Activated CD8-positive, alpha-beta memory T cell treated with anti-CD3 and anti-CD28 coated beads, Interleukin-2, amount 50 U/mL, for 4 hours (primary cell): ENCODE results near the gene GABRA4.

Experiments used
- DNase-seq: peaks from one replicate; pipeline ENCODE4 v3.0.0-alpha.2; 2020

The GABRA4 gene

DNA sequence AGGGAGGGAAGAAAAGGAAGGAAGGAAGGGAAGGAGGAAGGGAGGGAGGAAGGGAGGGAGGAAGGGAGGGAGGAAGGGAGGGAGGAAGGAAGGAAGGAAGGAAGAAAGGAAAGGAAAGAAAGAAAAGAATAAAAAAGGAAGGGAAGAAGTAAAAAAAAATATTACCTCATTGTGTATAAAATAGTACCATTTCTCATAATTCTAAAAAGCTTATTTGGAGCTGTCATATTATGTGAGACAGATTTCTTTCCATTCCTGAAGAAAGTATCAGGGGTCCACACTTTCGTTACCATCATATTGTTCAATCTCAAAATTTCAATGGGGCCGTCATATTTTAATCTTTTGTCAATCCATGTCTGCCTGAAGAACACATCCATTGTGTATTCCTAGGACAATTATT, 16.1 kb downstream of the GABRA4 start:
- no peak for DNase-seq

DNA sequence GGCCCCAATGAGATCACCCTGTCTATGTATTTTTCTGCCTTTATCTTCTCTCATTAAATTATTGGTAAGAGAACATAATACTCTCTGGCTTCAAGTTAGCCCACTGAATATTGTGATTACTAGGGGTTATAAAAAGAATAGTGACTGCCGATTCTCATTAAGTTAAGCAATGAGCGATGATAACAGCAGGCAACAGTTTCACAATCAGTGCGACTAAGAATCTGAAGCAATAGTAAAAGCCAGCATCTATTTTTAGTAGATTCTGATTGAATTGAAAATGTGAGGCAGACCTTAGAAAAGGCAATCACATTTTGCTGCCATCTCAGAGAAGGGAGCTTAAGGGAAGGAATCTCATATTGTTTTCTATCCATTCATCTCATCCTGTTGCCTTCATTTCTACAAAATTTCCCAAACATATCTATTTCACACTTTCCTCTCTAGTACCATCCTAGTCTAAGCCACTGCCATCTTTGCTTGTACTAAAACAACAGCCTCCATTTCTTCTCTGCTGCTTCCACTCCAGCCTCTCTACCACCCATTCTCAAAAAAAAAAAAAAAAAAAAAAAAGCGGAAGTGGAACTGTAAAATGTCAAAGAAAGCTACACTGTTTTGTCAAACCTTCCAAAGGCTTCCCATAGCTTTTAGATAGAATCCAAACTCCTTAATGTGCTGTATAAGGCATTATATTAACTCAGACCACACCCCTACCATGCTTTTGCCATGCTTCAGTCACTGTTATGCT, 17.4 kb downstream of the GABRA4 start:
- DNase-seq = no peak

DNA sequence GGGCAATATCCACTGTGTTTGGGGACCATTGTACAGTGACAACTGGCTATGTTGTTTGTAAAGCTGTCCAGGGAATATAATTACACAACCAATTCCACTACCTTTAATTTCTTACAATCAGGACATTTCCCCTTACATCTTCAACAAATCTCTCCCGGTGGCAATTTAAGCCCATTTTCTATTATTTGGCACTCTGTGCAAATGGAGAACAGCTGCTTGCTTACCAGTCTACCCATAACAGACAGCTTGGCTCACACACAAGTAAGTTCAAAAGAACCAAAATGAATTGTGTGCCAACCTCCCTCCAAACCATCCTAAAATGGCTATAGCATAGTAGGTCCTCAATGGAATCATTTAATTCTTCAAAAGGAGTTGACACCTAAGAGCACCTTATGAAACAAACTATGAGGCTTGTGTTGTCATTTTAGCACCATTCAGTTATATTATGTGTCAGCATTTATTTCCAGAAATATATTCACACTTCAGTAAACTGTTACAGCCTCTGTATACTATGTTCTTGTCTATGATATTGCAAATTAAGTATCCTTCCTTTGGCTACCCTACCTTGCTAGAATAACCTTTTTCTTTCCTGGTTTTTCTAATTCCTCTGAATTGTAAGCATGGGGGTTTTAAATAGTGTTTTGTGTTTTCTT, 18.4 kb downstream of the GABRA4 start:
- no peak for DNase-seq

DNA sequence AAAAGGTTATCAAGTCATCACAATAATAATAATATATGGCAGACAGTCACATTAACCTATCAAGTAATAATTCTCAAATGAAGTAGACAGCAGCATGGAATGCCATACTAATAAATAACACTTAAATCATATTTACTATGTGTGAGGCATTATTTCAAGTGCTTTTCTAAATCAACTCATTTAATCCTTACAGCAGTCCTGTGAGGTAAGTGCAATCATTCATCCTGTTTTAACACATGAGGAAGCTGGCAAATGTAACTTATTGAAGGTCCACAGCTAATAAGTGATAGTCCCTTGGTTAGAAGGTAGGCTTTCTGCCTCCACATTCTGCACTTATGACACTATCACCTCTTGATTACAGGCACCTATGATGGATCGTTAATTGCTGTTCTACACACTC, 24.5 kb downstream of the GABRA4 start:
- no peak for DNase-seq

DNA sequence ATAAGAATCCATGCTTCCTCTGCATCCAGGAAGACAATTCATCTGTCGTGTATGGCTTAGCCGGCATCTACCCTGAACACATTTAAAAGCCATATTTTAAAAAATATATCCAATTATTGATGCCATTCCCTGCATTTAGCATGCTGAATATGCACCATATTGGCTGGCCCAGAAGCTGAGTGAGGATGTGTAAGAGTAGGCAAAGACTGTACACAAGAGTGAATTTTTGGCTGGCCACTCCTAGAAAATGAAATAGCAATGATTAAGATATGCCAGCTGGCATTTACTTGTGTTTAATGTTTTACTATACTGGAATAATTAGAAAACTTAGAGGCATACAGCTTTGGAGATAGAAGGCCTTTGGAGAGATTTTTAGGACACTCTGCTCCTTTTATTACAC, 25.8 kb downstream of the GABRA4 start:
- no peak for DNase-seq

DNA sequence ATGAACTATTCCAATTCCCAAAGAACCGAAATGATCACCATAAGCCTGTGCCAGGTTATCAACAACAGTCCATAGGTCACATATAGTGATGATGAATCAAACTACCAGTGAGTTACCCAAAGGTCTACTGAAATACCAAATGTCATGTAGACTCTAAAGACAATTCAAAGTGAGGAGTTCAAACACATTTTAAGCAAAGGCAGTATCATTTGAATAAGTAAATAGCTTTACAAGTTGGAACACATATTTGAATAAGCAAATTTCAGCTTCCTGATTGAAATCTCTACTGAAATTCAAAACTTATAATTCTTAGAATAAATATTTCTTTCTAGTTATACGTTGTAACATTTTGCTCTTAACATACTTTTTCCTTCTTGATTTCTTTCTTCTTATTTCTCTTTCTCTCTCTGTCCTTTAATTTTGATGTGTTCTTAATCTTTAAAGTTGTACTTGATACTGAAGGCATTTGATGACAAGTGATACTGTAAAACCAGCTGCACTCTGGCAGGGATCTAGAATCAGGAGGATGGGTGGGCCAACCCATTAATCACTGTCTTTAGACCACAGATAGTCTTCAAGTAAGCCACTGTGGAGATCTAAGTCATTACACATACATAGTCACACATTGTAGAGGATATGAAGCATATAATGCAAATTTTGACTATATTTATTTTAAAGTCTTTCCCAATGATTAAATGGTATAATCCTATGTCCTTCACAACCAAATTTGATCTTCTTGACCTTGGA, 34.5 kb downstream of the GABRA4 start:
- no peak for DNase-seq

DNA sequence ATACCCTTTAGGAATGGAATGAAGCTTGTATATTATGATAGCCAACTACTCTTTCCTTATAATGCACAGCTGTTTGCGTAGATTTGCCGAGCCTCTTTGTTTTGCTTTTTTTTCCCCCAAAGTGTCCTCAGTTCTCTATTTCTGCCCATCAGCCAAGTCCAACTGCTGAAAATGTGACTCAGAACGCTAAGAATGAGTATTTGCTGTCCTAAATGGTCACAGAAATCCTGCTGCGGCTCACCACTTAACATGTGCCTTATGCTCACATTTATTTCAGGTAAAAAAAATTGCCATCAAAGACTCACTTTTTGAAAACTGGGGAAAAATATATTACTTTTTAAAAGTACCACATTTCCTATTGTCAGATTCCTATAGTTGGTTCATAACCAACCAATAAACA, 36.9 kb downstream of the GABRA4 start:
- DNase-seq = no peak

DNA sequence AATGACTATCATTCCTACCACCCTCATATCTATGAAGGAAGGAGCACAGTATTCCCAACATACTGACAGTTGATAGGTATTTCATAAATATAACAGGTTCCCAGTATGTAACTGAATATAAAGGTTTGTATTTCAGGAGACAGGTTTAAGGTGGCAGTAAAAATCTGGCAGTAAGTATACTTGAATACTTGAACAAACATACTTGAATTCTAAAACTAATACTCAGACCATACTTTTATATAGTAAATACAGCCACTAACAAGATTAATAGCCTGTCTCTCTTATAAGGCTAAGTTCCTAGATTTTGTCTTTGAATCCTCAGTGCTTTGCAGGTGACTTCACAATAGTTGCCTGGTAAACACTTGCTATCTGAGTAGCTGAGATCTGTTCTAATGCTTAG, 37.8 kb downstream of the GABRA4 start:
- DNase-seq = no peak

DNA sequence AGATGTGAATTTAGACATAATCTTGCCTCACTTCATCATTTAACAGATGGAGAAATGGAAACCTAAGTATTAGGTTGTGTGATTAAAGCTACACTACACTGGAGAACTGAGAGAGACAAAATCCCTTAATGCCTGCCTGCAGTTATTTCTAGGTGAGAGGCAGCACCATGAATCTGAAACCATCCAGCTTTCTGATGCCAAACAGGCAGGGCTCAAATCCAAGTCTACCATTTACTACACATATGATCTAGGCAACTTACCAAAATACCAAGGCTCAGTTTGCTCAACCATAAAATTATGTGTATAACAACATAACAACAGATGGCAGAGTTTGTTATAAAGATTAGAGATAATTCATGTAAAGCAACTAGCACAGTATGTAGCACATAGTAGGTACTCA, 38.7 kb downstream of the GABRA4 start:
- no peak for DNase-seq

DNA sequence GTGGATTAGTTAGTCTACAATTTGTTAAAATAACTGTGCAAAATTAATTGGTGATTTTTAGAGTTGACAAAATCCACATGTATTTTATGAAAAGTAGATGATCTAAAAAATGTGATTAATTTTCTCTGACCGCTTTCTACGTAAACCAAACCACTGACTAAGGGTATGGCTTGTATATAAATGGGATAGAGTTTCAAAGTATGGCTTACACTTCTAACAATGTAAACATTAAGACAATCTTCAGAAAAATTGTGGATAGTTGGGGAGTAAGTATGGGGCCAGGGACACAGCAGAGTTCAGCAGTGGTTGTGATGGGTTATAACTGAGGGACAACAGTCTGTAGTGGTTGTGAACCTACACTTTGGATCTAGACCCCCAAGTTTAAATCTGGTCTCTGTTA, 39.8 kb downstream of the GABRA4 start:
- DNase-seq = no peak

DNA sequence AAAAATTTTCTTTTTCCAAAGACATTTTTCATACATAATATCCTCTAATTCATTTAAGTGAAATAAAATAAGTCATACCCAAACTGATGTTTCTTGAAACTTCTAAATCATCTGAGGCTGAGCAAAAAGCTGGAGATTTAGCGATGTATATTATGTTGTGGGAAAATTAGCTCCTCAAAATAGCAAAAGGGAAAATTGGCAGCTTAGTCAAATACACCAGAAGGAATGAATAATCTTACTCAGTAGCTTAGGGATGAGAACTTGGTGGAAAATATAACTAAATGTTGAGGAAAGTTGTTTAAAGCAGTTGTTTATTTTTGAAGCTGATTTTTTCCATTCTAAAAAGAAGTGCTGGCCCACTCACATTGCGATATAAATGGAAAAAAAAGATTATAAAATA, 40.9 kb downstream of the GABRA4 start:
- no peak for DNase-seq

DNA sequence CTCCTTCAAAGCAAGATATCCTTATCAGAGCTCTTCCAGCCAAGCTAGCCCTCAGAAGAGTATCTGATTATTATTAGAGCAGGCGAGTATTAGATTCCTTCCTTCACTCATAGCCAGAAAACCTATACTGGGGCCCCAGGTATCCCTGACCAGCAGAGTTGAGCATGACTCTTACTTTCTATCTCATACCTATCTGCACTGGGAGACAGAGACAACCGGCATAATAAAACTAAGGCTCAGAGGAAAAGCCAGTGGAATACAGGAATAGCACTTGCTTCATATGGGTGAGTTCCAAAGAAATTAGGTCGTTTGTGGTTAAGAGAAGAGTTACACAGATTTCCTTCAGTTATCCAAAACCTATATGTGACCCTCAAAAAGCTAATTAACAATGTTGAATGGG, 42.6 kb downstream of the GABRA4 start:
- DNase-seq = no peak

DNA sequence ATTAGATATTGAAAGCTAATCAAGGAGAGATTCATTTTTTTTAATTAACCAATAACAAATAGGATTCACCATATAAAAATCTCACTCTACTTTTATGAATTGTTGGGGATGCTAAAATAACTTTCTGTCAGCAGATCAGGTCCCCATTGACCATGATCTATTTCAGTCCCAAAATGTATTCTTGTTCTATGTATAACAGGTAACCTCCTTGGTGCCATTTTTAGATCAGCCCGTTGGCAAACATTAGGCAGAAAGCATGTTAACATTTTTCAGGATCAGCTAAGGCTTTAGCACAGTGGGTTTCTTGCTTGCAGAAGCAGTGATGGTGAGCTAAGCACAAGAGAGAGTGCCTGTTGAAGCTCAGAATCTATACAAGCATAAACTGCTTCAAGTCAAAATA, 43.6 kb downstream of the GABRA4 start:
- DNase-seq = no peak

DNA sequence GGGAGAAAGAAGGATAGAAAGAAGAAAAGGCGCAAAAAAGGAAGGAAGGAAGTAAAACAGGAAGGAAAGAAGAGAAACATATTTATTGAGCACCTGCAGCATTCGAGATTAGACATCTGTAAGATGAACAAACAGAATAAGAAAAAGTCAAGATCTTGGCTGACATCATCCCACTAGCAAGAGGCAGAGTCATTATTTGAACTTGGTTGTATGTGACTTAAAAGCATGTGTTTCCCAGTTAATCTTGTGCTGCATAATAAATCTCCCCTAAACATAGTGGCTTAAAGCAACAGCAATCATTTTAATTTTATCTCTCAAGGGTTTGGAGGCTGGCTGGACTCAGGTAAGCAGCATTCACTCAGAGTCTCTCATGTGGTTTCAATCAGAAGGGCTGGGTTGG, 45.8 kb downstream of the GABRA4 start:
- DNase-seq = no peak

DNA sequence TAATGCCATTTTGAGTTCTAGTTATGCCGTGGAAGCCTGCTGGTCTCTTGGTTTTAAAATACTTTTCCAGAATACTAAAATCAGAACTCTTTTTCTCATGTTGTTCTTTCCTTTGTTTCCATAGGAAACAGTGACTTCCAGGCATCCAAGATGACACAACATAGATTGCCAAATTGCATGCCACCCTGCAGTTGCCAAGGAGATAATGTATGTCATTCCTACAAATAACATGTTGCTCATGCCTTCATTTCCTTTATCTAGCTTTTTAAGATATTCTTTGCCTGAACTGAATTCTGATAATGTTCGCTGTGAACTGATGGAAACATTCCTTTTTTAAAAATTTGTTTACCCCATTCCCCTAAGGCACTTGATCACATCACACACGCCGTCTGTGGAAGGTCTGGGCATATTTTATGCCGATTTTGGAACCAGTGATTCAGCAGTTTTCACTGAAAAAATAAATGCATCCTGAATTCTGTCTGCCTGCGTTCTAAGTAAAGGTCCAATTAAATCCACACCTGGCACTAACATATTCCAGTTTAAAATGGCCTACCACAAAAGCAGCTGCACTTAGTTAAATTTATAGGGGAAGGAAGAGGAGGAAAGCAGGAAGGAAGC, 46.4 kb downstream of the GABRA4 start:
- no peak for DNase-seq

DNA sequence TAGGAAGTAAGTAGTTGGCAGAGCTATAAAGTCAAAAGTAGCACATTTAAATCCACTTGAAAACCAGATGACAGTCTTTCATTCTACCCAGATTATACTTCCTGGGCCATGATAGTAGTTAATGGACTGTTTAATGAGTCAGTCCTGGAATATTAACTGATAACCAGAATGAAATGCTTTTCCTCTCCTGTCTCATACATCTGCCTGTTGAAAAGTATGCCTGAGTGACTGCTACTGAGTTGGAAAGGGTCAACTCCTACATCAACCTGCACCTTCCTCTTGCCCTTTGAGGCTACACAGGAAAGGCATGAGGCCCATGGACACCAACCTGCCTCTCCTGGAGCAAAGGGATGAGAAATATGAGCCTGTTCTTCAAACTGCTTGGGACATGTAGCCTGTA, 48.3 kb downstream of the GABRA4 start:
- DNase-seq = no peak

DNA sequence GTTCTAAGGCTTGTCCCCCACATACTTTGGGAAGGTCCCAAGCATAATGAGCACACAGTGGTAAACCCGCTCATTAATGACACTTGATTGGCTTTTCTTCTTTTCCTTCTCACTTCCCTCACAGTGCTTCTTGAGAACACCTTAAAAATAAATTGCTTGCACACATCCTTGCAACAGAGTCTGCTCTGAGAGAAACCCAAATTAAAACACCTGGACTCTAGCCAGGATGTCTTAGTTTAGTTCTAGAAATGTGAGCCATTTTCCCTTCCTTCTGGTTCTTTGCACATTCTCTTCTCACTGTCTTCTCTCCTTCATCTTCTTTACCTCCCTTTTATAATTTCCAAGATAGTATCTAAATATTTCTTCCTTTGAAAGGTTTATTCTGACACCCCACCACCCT, 49.0 kb downstream of the GABRA4 start:
- DNase-seq = no peak

DNA sequence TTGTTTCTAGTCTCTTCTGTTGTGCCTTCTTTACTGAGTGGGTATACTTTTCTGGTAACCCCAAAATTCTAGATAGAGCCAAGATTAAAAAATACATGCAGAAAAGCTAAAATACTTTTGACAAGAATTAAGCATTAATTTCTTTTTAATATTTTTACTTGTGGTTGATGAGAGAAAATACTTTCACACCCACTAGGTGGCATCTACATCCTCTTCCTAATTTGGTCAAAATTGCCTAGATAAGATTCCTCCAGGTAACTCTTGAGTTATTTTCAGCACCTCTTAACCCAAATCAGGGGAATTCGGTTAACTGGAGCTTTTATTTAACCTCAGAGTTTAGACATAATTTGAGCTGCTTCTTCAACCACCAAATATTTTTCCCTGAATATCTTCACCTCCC, 55.9 kb downstream of the GABRA4 start:
- DNase-seq = no peak

DNA sequence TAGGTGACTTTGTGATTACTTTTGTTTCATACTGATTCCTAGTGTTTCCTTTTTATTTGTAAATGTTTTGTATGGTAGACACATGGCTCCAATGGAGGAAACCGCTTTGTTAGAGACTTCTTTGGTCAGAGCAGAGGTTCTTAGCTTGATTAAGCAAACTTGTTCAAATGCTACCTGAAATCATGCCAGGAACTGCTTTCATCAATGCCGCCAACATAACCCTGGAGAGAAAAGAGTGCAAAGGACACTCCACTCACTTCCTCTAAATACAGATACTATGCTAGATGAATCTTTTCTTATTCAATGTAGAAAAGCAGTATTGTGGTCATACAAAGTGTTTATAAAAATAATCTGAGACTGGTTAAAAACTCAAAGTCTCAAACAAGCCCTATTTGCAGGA, 58.7 kb downstream of the GABRA4 start:
- no peak for DNase-seq

DNA sequence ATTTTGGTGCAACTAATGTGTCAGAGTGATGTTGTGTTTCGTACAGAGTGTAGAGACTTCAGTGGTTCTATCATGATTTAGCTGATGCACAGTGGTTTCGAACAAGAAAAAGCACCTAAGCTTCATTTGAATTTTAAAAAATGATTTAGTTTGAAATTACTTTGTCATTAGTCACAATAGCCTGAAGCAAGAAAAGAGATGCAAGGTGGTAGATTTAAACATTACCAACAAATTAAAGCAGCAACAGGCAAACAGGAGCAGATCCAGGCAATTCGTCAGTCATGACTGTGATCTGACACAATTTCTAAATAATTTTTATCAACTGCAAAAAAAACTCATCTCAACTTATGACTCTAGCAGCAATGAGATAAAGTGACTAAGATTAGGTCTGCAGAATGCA, 59.7 kb downstream of the GABRA4 start:
- DNase-seq = no peak

DNA sequence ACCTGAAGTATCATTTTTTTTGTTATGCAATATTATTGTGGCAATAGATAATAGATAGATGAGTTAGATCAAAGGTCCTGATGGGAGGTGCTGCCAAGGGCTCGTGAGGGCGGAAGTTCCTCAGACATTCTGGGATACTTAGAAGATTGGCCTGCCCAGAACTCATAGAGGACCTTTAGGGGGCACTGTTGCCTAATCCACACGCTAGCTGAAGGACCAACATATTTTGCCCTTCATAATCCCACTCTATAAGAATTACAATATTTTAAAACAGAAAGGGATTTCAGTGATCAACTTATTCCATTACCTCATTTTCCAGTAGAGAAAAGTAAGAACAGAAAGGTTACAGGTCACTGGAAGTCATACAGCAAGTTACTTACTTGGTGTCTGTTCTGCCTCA, 61.4 kb downstream of the GABRA4 start:
- DNase-seq = no peak

DNA sequence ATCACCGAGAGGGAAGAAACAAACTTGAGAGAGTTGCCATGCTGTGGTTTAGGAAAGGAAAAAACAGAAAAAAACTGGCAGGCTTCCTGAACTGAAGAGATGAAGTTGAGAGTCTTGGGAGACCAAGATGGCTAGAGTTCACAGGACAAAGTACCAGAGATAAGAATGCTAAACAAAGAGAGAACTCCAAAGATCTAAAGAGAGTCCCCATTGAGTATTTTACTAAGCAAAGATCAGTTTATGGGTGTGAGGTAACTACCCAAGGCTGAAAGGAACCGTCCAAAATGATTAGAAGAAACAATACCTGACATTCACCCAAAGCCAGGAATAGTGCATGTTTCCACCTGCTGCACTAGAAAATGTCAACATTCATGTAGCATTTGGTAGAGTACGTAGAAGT, 62.5 kb downstream of the GABRA4 start:
- no peak for DNase-seq

DNA sequence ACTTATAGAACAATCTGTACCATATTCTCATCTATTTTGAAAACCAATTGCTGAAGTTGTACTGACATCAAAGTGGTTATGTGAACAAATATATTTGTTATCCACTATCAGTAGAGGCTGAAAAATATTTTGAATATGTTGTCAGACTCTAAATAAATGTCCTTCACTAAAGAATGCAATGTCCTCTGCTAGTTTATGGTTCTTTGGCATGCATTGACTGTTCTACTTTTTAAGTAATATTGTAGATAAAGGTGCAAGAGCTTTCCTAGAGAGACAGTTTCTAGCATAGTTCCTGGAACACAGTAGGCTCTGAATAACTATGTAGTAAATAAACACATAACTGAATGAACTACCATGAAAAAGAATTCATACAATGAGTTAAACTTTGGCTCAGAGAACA, 66.2 kb downstream of the GABRA4 start:
- no peak for DNase-seq
